B cell (primary cell): Measurements from ENCODE around the gene EBF3. TPM values are rescaled to one million over a fixed set of nuclear protein-coding genes. Genes with fewer than 3 reads are reported as not detected.

Source experiments
- ATAC-seq: fragments of 200-7000 bp; cut with Tn5 transposase; one replicate; pipeline ENCODE4 v1.10.0; 2021; ENCODE audit warnings: low read depth, mild to moderate bottlenecking, moderate number of reproducible peaks, moderate library complexity
- CTCF ChIA-PET: fragments of 350-600 bp; sonication (Branson Sonifier 250); formaldehyde crosslinking; loops from one replicate; lab custom pipeline; 2021; ENCODE audit warnings: antibody characterized with exemption, inconsistent platforms; lab: Charles Lee
- POLR2A ChIA-PET: fragments of 350-600 bp; sonication (Branson Sonifier 250); formaldehyde crosslinking; loops from one replicate; lab custom pipeline; 2021; ENCODE audit warnings: antibody characterized with exemption; lab: Charles Lee
- DNase-seq: peaks from one replicate; pipeline ENCODE4 v3.0.0; 2013
- H2AFZ ChIP-seq: 2 replicates; pipeline ENCODE4 v1.6.1; 2012; ENCODE audit warnings: mild to moderate bottlenecking, low read depth, low read length; ENCODE audit not compliant: insufficient read depth, poor library complexity, severe bottlenecking
- H3K27ac ChIP-seq, 2 donors: 1 replicate in 1 of 2; 2 replicates in 1 of 2; pipeline ENCODE4 v1.5.1; 2012 to 2013; ENCODE audit warnings: low read length in 2 of 2, mild to moderate bottlenecking in 2 of 2, moderate library complexity in 1 of 2
- H3K27me3 ChIP-seq, 4 experiments: fragments of 200-600 bp in 1 of 4; sonication (generic) in 1 of 4; replicated peaks in 1 of 4; 1 replicate in 2 of 4; 2 replicates in 2 of 4; pipeline versions ENCODE4 v1.6.1 to v1.7.0; 2013 to 2016; ENCODE audit warnings: low read length in 3 of 4, mild to moderate bottlenecking in 2 of 4, mixed read lengths in 1 of 4, moderate library complexity in 1 of 4; ENCODE audit not compliant: insufficient read depth in 4 of 4, control insufficient read depth in 3 of 4; ENCODE audit errors: control extremely low read depth in 1 of 4
- H3K36me3 ChIP-seq, 2 experiments: replicated peaks in 1 of 2; 1 replicate in 1 of 2; 2 replicates in 1 of 2; pipeline versions ENCODE4 v1.6.1 to v1.7.1; 2013; ENCODE audit warnings: low read length in 1 of 2; ENCODE audit not compliant: insufficient read depth in 2 of 2, control insufficient read depth in 1 of 2; ENCODE audit errors: control extremely low read depth in 1 of 2, extremely low read depth in 1 of 2
- H3K4me1 ChIP-seq, 2 donors: fragments of 200-600 bp in 1 of 2; sonication (generic) in 1 of 2; 1 replicate in 1 of 2; 2 replicates in 1 of 2; pipeline versions ENCODE4 v1.5.1 to v1.6.1; 2013 to 2017; ENCODE audit warnings: low read length in 2 of 2; ENCODE audit not compliant: control insufficient read depth in 2 of 2, insufficient read depth in 2 of 2
- H3K4me2 ChIP-seq: replicated peaks from 2 replicates; pipeline ENCODE3; 2012; ENCODE audit warnings: mild to moderate bottlenecking, low read depth, low read length; ENCODE audit not compliant: poor library complexity, severe bottlenecking
- H3K4me3 ChIP-seq, 5 experiments: fragments of 200-600 bp in 1 of 5; sonication (generic) in 1 of 5; 1 replicate in 3 of 5; 2 replicates in 2 of 5; pipeline versions ENCODE4 v1.5.1 to v1.7.0; 2011 to 2016; ENCODE audit warnings: low read length in 4 of 5, mild to moderate bottlenecking in 4 of 5, low read depth in 2 of 5, control low read depth in 1 of 5, moderate library complexity in 1 of 5; ENCODE audit not compliant: insufficient read depth in 1 of 5; ENCODE audit errors: control extremely low read depth in 1 of 5, extremely low read depth in 1 of 5
- H3K79me2 ChIP-seq: fragments of 200-600 bp; sonication (generic); one replicate; pipeline ENCODE4 v1.6.0; 2016; ENCODE audit warnings: low read length; ENCODE audit not compliant: control insufficient read depth, insufficient read depth
- H3K9ac ChIP-seq: fragments of 200-600 bp; sonication (generic); 2 replicates; pipeline ENCODE4 v1.6.1; 2017; ENCODE audit warnings: mild to moderate bottlenecking, low read length, moderate library complexity
- H3K9me3 ChIP-seq, 3 donors: one replicate each; pipeline versions ENCODE4 v1.6.1 to v1.7.1; 2013; ENCODE audit warnings: low read length in 2 of 3; ENCODE audit not compliant: control insufficient read depth in 2 of 3, insufficient read depth in 1 of 3; ENCODE audit errors: control extremely low read depth in 1 of 3
- H4K20me1 ChIP-seq: 2 replicates; pipeline ENCODE4 v1.6.0; 2012; ENCODE audit warnings: mild to moderate bottlenecking, low read length; ENCODE audit not compliant: insufficient read depth, control insufficient read depth, poor library complexity, severe bottlenecking
- H3K27ac Mint-ChIP-seq: one replicate; pipeline ENCODE4 v1.8.0; 2021; ENCODE audit warnings: mixed read lengths
- H3K27me3 Mint-ChIP-seq: one replicate; pipeline ENCODE4 v1.8.0; 2021; ENCODE audit warnings: mixed read lengths
- H3K4me1 Mint-ChIP-seq: one replicate; pipeline ENCODE4 v1.8.0; 2021; ENCODE audit warnings: mixed read lengths
- H3K4me3 Mint-ChIP-seq: one replicate; pipeline ENCODE4 v1.8.0; 2021; ENCODE audit warnings: mixed read lengths
- H3K9me3 Mint-ChIP-seq: one replicate; pipeline ENCODE4 v1.8.0; 2022; ENCODE audit warnings: mixed read lengths; ENCODE audit not compliant: insufficient read depth
- EZH2 ChIP-seq: IDR thresholded peaks from 2 replicates; pipeline ENCODE4 v1.6.1; 2012; ENCODE audit warnings: borderline replicate concordance, low read depth, mild to moderate bottlenecking, moderate library complexity, low read length; ENCODE audit not compliant: insufficient read depth, poor library complexity, severe bottlenecking
- WGBS: methylation state at CpG from one replicate; pipeline ENCODE4 v1.1.5; 2013; ENCODE audit warnings: missing lambda C conversion rate; ENCODE audit not compliant: insufficient coverage; 5-methylcytosine and 5-hydroxymethylcytosine counted together
- intact Hi-C: fragments of 100-400 bp; cut with micrococcal nuclease; formaldehyde crosslinking; loops from one replicate; pipeline ENCODE4 v1.10.0; 2022
- polyA minus RNA-seq: library from RNA; depleted of rRNA, polyadenylated mRNA; stranded (reverse); fragments of >200 nt; gene quantifications from 2 replicates; pipeline ENCODE4 v1.2.3, GENCODE V29; 2012
- polyA plus RNA-seq: library from polyadenylated mRNA; depleted of rRNA; stranded (reverse); fragments of >200 nt; gene quantifications from 2 replicates; pipeline ENCODE4 v1.2.3, GENCODE V29; 2012
- total RNA-seq, 2 donors: library from RNA; stranded (reverse); fragments of 120-200 nt in 1 of 2; gene quantifications; 1 replicate in 1 of 2; 2 replicates in 1 of 2; pipeline versions ENCODE4 v1.2.3 to v1.2.4, GENCODE V29; 2013 to 2022
- TF ChIP-seq, protein P1 (sequence below): fragments of 200-600 bp; IDR thresholded peaks from one replicate; pipeline ENCODE4 v1.8.0; 2022; ENCODE audit warnings: antibody characterized with exemption, mild to moderate bottlenecking

EBF3 gene, protein sequence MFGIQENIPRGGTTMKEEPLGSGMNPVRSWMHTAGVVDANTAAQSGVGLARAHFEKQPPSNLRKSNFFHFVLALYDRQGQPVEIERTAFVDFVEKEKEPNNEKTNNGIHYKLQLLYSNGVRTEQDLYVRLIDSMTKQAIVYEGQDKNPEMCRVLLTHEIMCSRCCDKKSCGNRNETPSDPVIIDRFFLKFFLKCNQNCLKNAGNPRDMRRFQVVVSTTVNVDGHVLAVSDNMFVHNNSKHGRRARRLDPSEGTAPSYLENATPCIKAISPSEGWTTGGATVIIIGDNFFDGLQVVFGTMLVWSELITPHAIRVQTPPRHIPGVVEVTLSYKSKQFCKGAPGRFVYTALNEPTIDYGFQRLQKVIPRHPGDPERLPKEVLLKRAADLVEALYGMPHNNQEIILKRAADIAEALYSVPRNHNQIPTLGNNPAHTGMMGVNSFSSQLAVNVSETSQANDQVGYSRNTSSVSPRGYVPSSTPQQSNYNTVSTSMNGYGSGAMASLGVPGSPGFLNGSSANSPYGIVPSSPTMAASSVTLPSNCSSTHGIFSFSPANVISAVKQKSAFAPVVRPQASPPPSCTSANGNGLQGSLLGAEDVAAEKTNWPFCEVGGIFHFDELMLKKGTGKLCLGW
- total RNA-seq (0.07 TPM in 1 of 2 replicates, not detected in the other), polyA plus RNA-seq (not detected in 2 replicates), polyA minus RNA-seq (not detected in 2 replicates)
- 0.63 TPM for total RNA-seq (2013)

DNA sequence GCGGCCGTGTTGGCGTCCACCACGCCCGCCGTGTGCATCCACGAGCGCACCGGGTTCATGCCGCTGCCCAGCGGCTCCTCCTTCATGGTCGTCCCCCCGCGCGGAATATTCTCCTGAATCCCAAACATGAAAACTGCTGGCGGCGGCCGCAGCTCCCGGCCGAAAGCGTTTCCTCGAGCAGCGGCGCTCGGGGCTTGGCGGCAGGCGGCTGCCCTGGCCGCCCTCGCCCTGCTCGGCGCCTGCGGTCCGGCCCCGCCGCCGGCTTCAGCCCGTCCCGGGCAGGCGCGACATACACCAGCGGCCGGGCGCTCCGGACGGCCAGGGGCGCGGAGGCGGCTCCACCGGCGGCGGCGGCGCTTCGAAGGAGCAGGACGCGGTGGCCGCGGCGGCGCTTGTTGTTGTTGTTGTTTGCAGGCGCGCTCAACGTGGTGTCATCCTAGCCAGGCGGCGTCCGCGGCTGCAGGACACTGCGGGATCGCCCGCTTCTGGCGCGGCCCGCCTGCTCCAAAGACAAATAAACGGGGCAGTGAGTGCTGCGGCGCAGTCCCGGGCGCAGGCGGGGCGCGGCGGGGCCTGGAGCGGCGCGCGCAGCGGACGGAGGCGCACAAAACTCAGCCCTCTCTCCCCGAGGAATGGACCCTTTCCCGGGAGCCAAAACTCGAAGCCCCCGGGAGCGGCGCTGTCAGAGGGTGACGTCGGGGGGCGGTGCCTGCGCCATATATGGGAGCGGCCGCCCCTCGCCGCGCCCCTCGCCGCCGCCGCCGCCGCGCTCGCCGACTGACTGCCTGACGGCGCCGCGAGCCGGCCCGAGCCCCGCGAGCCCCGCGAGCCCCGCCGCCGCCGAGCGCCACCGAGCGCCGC, at the start of gene EBF3:
Gene EBF3 (minus strand): TSS at position 634 of the 861 bp plus-strand sequence. CDS start 506 bp downstream, at position 128.
- DNase-seq, result peak; percentile 57
- Histone ChIP-seq H3K4me1 (peaks cover 22 to 49% of the 10 kb centered on the region in 2 donors), H3K36me3 (no peaks in the 10 kb centered on the region), H3K9me3 (peaks cover 1 to 72% (median 5%) of the 10 kb centered on the region in 3 donors), H3K4me3 (peak within 1 kb of the TSS in 3 of 5 experiments; percentile 27 to 46 (median 32)), H3K9ac (peak within 1 kb of the TSS; percentile 47), H3K27me3 (peaks cover 0 to 86% (median 67%) of the 10 kb centered on the region in 4 experiments), H3K27ac (no peak within 1 kb of the TSS), H3K79me2 (no peaks in the 10 kb centered on the region), H3K4me2 (peak within 1 kb of the TSS; percentile 80), H2AFZ (peak within 1 kb of the TSS; percentile 46), H4K20me1 (no peaks in the 10 kb centered on the region)
- Mint-ChIP-seq H3K9me3 (no peaks in the 10 kb centered on the region), H3K4me3 (peak within 1 kb of the TSS; percentile 77), H3K4me1 (peaks cover 14% of the 10 kb centered on the region), H3K27me3 (peaks cover 43% of the 10 kb centered on the region), H3K27ac (peak within 1 kb of the TSS; percentile 37)
- WGBS, result 3% methylated on average over 131 of the region's 131 CpGs
- TF ChIP-seq EZH2, result no peak
- TF ChIP-seq, protein P1, sequence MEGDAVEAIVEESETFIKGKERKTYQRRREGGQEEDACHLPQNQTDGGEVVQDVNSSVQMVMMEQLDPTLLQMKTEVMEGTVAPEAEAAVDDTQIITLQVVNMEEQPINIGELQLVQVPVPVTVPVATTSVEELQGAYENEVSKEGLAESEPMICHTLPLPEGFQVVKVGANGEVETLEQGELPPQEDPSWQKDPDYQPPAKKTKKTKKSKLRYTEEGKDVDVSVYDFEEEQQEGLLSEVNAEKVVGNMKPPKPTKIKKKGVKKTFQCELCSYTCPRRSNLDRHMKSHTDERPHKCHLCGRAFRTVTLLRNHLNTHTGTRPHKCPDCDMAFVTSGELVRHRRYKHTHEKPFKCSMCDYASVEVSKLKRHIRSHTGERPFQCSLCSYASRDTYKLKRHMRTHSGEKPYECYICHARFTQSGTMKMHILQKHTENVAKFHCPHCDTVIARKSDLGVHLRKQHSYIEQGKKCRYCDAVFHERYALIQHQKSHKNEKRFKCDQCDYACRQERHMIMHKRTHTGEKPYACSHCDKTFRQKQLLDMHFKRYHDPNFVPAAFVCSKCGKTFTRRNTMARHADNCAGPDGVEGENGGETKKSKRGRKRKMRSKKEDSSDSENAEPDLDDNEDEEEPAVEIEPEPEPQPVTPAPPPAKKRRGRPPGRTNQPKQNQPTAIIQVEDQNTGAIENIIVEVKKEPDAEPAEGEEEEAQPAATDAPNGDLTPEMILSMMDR, result no peak
- ChIA-PET CTCF (no interaction called here), POLR2A (no interaction called here)
- intact Hi-C loops, result no loop called here
- peak; percentile 69 for ATAC-seq
